SK-N-MC (cell line): ENCODE results near the gene PVALB.

Source experiments
- DNase-seq: peaks from one replicate; pipeline ENCODE4 v3.0.0-alpha.2; 2011; ENCODE audit warnings: low read depth, low spot score
- H3K27ac ChIP-seq: fragments of 200-600 bp; sonication (generic); 2 replicates; pipeline ENCODE4 v1.5.1; 2016; ENCODE audit warnings: mixed run types
- H3K36me3 ChIP-seq: fragments of 200-600 bp; sonication (generic); 2 replicates; pipeline ENCODE4 v1.6.1; 2017; ENCODE audit warnings: antibody characterized with exemption, low read length, mixed read lengths; ENCODE audit not compliant: insufficient read depth
- H3K4me3 ChIP-seq: fragments of 200-600 bp; sonication (generic); 2 replicates; pipeline ENCODE4 v1.5.1; 2016
- H3K9ac ChIP-seq: fragments of 200-600 bp; sonication (generic); 2 replicates; pipeline ENCODE4 v1.8.0; 2017; ENCODE audit warnings: mixed run types, mixed read lengths; ENCODE audit not compliant: insufficient read length
- H3K9me3 ChIP-seq: fragments of 200-600 bp; sonication (generic); 2 replicates; pipeline ENCODE4 v1.6.1; 2017; ENCODE audit warnings: low read depth, mild to moderate bottlenecking, antibody characterized with exemption, low read length, moderate library complexity, mixed read lengths
- EZH2 ChIP-seq: fragments of 200-600 bp; sonication (generic); IDR thresholded peaks from one replicate; pipeline ENCODE4 v1.6.1; 2017; ENCODE audit warnings: antibody characterized with exemption
- FOXP2 ChIP-seq: optimal IDR thresholded peaks from 2 replicates; pipeline ENCODE3; 2011; ENCODE audit warnings: mild to moderate bottlenecking, moderate library complexity; ENCODE audit not compliant: insufficient read depth; ENCODE audit errors: extremely low read length, control extremely low read depth
- POLR2AphosphoS5 ChIP-seq: IDR thresholded peaks from 2 replicates; pipeline ENCODE4 v1.6.1; 2012; ENCODE audit warnings: mild to moderate bottlenecking, low read depth, low read length, borderline replicate concordance

Gene PVALB

DNA sequence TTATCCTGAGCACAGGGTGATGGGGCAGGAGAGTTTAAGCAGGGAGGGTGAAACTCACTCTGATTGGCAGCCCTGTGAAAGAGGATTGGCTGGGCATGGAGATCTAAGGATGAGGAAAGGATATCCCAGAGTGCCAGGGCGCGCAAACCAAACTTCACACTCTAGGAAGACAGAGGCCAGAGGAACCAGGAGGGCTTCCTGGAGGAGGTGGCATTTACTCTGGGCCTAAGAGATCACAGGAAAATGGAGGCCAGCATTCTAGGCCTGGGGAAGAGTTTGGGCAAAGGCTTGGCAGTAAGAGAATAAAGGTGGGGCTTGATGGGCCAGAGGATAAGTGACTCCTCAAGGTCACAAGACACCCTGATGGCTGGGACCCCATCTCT is 43.6 kb upstream of the PVALB start:
- H3K27ac ChIP-seq = no peak overlapping the region
- no peak overlapping the region for H3K9ac ChIP-seq
- TF ChIP-seq EZH2 = no peak
- no peak for TF ChIP-seq FOXP2
- no peak for TF ChIP-seq POLR2AphosphoS5
- DNase-seq = no peak
- no peaks in the 10 kb centered on the region for H3K9me3 ChIP-seq
- no peak overlapping the region for H3K4me3 ChIP-seq
- H3K36me3 ChIP-seq = no peaks in the 10 kb centered on the region

DNA sequence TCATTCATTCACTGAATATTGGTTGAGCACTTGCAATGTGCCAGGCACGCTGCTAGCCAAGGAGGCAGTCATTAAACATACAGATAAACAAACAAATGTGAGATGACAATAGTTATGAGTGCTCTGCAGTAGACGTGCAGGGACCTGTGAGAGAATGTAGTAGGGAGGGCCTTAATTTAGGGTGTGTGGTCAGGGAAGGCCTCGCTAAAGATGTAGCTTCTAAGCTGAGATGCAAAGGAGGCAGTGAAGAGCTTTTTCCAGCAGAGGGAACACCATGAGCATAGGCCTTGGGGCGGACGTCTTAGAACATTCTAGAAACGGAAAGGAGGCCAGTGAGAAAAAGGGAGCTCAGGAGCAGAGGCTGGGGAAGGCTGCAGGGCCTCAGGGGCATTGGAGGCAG is 43.2 kb upstream of the PVALB start:
- H3K9me3 ChIP-seq = no peaks in the 10 kb centered on the region
- H3K4me3 ChIP-seq = no peak overlapping the region
- TF ChIP-seq POLR2AphosphoS5 (no peak), FOXP2 (no peak), EZH2 (no peak)
- no peak overlapping the region for H3K9ac ChIP-seq
- no peak for DNase-seq
- no peak overlapping the region for H3K27ac ChIP-seq
- H3K36me3 ChIP-seq = no peaks in the 10 kb centered on the region

DNA sequence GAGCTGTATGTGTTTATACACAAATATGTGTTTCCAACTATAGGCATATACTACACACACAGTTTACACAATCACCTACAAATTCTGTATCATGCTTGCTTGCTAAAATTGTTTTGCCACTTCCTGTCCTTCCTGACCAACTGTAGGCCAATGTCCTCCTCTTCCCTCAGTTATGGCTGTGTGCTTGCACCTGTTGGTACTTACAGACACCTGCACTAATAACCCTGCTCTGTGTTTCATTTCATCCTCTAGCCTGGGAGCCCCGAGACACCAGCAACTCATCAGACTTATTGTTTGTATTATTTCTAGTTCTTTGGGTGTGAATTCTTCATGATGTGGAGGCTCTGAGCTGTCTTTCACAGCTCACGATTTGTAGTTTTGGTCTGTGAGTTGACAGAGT is 42.1 kb upstream of the PVALB start:
- no peak overlapping the region for H3K27ac ChIP-seq
- TF ChIP-seq FOXP2 = no peak
- TF ChIP-seq POLR2AphosphoS5 = no peak
- no peak for TF ChIP-seq EZH2

DNA sequence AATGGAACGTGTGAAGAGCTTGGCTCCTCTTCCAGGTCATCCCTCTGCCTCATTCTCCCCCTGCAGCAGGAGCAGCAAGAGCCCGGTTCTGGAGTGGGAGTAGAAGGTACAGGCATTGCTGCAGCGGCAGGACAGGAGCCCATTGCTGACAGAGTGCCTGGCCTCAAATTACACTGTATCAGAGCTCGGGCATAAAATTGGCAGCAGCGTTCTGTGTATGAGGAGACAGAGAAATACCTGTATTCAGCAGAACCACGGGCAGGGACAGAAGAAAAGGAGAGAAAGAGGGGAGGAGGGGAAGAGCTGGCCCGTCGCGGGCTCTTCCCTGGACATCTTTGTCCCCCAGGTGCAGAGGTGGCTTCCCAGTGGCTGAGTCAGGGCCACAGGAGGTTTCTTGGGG is 41.3 kb upstream of the PVALB start:
- Histone ChIP-seq H3K27ac (no peak overlapping the region), H3K9ac (no peak overlapping the region), H3K4me3 (no peak overlapping the region), H3K9me3 (no peaks in the 10 kb centered on the region), H3K36me3 (no peaks in the 10 kb centered on the region)
- no peak for TF ChIP-seq FOXP2
- DNase-seq = no peak

More for the DNA sequence above, 42.1 kb upstream of the PVALB start:
- no peak for DNase-seq
- Histone ChIP-seq H3K4me3 (no peak overlapping the region), H3K9me3 (no peaks in the 10 kb centered on the region), H3K9ac (no peak overlapping the region), H3K36me3 (no peaks in the 10 kb centered on the region)

DNA sequence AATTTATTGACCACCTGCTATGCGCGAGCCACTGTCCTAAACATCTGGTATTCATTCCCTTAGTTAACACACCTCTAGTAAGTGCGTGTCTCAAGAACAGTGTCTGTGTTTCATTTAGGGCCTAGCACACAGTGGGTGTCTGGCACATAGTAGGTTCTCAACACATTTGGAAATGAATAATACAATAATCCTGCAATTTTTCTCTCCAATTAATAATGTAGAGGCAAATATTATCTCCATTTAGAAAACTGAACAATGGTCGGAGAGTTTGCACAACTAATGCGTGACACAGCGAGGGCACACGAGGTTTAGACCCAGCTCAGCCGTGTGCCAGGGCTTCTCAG is 39.9 kb upstream of the PVALB start:
- no peak for DNase-seq
- Histone ChIP-seq H3K9me3 (no peaks in the 10 kb centered on the region), H3K27ac (no peak overlapping the region), H3K36me3 (no peaks in the 10 kb centered on the region), H3K4me3 (no peak overlapping the region), H3K9ac (no peak overlapping the region)
- TF ChIP-seq EZH2 (no peak), POLR2AphosphoS5 (no peak), FOXP2 (no peak)

DNA sequence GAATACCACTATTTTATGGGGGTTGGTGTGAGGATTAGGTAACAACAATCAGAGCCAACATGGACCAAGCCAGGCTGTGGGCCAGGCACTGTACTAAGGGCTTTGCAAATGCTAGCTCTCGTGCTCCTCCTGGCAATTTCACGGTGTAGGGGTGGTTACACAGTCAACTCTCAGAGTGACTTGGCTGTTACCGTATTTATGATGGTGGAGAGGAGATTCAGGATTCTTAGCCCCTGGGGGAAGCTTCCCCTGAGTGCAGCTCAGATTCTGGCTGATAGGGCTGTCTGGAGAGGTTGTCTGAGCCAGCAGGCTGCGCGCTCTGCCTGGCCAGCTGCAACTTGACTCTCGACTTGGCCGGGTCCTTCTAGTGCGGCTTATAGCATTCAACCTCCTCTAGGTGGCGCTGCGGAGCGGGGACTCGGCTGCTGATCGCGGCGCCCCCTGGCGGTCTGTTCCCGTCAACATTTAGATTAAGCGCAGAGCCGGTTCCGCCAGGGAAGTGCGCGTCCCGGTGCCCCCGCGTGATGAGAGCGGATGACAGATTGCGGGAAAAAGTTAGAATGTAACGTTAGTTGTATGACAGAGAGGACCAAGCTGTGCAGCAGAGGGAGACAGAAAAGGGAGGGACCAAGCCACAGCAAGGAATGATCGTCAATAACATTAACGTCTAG is 39.4 kb upstream of the PVALB start:
- TF ChIP-seq EZH2 = peak; percentile 42
- no peak for TF ChIP-seq POLR2AphosphoS5
- no peaks in the 10 kb centered on the region for H3K36me3 ChIP-seq
- no peaks in the 10 kb centered on the region for H3K9me3 ChIP-seq
- DNase-seq = peak; percentile 5
- no peak overlapping the region for H3K4me3 ChIP-seq
- no peak overlapping the region for H3K9ac ChIP-seq
- no peak overlapping the region for H3K27ac ChIP-seq

DNA sequence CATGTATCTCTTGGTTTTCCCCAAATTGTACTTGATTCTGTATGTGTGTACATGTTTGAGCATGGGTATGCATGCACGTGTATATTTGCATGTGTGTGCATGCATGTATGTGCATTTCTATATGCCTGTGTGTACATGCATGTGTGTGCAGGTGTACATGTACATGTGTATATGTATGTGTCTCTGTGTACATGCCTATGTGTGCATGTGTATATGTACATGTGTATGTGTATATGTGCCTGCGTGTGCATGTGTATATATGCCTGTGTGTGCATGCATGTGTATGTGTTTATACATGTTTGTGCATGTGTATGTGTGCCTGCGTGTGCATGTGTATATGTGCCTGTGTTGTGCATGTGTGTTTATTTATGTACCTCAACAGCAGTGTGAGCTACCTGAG is 38.6 kb upstream of the PVALB start:
- Histone ChIP-seq H3K36me3 (no peaks in the 10 kb centered on the region), H3K4me3 (no peak overlapping the region), H3K27ac (no peak overlapping the region), H3K9me3 (no peaks in the 10 kb centered on the region), H3K9ac (no peak overlapping the region)
- TF ChIP-seq POLR2AphosphoS5 (no peak), EZH2 (no peak), FOXP2 (no peak)
- no peak for DNase-seq

DNA sequence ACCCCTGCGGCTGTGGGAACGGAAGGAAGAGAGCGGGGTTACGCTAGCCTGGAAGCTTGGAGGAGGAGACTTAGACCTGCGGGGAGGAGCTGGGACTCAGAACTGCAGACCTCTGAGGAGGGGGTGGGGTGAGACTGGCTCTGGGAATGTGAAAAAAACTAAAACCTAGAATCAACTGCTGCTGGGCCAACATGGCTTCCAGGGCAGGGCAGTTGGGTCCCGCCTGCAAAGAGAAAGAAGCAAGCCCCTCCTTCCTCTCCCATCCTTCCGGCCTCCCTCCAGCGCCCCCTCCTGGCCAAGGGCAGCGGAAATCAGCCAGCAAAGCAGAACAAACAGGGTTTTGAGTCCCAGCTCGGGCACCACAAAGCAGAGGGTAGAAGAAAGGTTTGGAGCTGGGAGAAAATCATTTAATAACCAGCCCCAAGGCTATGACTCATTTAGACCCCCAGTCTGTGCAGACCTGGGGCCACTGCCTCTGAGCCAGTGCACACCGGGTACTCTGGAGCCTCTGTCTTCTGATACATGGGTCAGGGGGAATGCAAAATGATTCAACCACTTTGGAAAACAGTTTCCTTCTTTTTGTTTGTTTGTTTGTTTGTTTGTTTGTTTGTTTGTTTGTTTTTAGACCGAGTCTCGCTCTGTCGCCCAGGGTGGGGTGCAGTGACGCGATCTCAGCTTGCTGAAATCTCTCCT is 36.7 kb upstream of the PVALB start:
- no peak for DNase-seq
- H3K4me3 ChIP-seq = no peak overlapping the region
- no peak overlapping the region for H3K27ac ChIP-seq
- H3K9ac ChIP-seq = no peak overlapping the region
- H3K36me3 ChIP-seq = no peaks in the 10 kb centered on the region
- TF ChIP-seq POLR2AphosphoS5 (no peak), FOXP2 (no peak), EZH2 (no peak)
- H3K9me3 ChIP-seq = no peaks in the 10 kb centered on the region
